Parathyroid adenoma (tissue), 2 donors: ENCODE measurements around the gene DAAM2.

Experiments
- H2AFZ ChIP-seq: fragments of 300-600 bp; sonication (generic); one replicate; pipeline ENCODE4 v1.7.0; 2017; ENCODE audit warnings: antibody characterized with exemption, mild to moderate bottlenecking
- H3K27ac ChIP-seq: fragments of 300-600 bp; sonication (generic); one replicate; pipeline ENCODE4 v1.7.0; 2017
- H3K27me3 ChIP-seq: fragments of 300-600 bp; sonication (generic); one replicate; pipeline ENCODE4 v1.7.0; 2017; ENCODE audit warnings: low read length; ENCODE audit not compliant: control insufficient read depth, insufficient read depth
- H3K36me3 ChIP-seq: fragments of 300-600 bp; sonication (generic); one replicate; pipeline ENCODE4 v1.7.0; 2017; ENCODE audit warnings: low read length; ENCODE audit not compliant: control insufficient read depth, insufficient read depth
- H3K4me1 ChIP-seq: fragments of 300-600 bp; sonication (generic); one replicate; pipeline ENCODE4 v1.7.0; 2017; ENCODE audit warnings: control low read depth
- H3K4me2 ChIP-seq: fragments of 300-600 bp; sonication (generic); one replicate; pipeline ENCODE4 v1.7.0; 2017; ENCODE audit warnings: low read length
- H3K4me3 ChIP-seq: fragments of 300-600 bp; sonication (generic); one replicate; pipeline ENCODE4 v1.7.0; 2017; ENCODE audit warnings: low read depth, low read length
- H3K79me2 ChIP-seq: fragments of 300-600 bp; sonication (generic); one replicate; pipeline ENCODE4 v1.7.0; 2017; ENCODE audit warnings: control low read depth
- H3K9ac ChIP-seq: fragments of 300-600 bp; sonication (generic); one replicate; pipeline ENCODE4 v1.7.0; 2017; ENCODE audit warnings: mild to moderate bottlenecking
- H3K9me3 ChIP-seq: fragments of 300-600 bp; sonication (generic); one replicate; pipeline ENCODE4 v1.7.0; 2017; ENCODE audit warnings: low read length; ENCODE audit not compliant: control insufficient read depth
- TF ChIP-seq, protein P1 (sequence below): fragments of 300-600 bp; sonication (generic); IDR thresholded peaks from one replicate; pipeline ENCODE4 v1.7.0; 2017; ENCODE audit warnings: antibody characterized with exemption, mild to moderate bottlenecking
- donor health status: primary hyperparathyroidism.

Gene DAAM2

DNA sequence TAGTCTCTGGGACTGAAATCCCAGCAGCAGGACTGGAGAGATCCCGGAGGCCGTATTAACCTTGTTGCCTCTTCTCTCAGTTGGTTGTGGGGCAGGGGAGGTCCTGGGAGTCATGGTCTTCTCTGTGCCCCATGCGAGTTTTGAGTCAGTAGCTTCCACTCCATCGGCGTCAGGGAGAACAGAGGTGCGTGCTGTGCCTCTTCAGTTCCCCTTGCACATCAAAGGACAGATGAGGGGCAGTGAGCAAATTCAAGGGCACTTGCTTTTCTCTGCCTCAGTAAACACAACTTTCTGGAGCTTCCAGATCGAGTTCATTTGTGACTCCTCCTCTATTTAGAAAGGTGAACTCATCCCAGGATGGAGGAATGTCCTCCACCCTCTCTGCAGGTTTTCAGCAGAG is 93.5 kb downstream of the DAAM2 start:
- no peak overlapping the region for H3K4me3 ChIP-seq
- no peak overlapping the region for H2AFZ ChIP-seq
- H3K27me3 ChIP-seq, result no peaks in the 10 kb centered on the region
- H3K4me1 ChIP-seq, result no peaks in the 10 kb centered on the region
- no peaks in the 10 kb centered on the region for H3K79me2 ChIP-seq
- no peak overlapping the region for H3K9ac ChIP-seq
- no peak overlapping the region for H3K27ac ChIP-seq
- H3K36me3 ChIP-seq, result no peaks in the 10 kb centered on the region
- H3K4me2 ChIP-seq, result no peak overlapping the region
- no peaks in the 10 kb centered on the region for H3K9me3 ChIP-seq
- TF ChIP-seq, protein P1, sequence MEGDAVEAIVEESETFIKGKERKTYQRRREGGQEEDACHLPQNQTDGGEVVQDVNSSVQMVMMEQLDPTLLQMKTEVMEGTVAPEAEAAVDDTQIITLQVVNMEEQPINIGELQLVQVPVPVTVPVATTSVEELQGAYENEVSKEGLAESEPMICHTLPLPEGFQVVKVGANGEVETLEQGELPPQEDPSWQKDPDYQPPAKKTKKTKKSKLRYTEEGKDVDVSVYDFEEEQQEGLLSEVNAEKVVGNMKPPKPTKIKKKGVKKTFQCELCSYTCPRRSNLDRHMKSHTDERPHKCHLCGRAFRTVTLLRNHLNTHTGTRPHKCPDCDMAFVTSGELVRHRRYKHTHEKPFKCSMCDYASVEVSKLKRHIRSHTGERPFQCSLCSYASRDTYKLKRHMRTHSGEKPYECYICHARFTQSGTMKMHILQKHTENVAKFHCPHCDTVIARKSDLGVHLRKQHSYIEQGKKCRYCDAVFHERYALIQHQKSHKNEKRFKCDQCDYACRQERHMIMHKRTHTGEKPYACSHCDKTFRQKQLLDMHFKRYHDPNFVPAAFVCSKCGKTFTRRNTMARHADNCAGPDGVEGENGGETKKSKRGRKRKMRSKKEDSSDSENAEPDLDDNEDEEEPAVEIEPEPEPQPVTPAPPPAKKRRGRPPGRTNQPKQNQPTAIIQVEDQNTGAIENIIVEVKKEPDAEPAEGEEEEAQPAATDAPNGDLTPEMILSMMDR, result no peak

DNA sequence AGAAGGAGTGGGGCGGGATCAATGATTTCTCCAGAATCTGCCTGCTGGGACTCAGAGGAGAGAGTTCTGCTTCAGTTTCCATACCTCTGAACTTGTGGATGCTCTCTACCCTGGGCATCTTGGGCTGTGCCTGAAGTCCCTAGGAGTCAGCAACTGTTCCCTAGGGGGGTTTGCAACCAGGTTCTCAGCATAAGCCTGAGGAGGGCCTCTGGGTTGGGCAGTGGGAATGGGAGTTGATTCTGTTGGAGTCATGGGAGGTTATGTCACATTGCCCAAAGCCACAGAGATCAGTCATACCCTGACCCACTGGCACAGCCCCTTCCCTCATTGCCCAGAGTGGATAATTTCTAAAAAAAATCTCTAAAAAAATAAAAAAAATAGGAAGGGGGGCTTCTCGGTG is 94.7 kb downstream of the DAAM2 start:
- H3K4me2 ChIP-seq, result no peak overlapping the region
- H3K27me3 ChIP-seq, result no peaks in the 10 kb centered on the region
- no peak overlapping the region for H2AFZ ChIP-seq
- TF ChIP-seq, protein P1, result no peak
- H3K9ac ChIP-seq, result no peak overlapping the region
- no peaks in the 10 kb centered on the region for H3K4me1 ChIP-seq
- H3K79me2 ChIP-seq, result no peaks in the 10 kb centered on the region
- H3K36me3 ChIP-seq, result no peaks in the 10 kb centered on the region
- no peak overlapping the region for H3K4me3 ChIP-seq
- no peak overlapping the region for H3K27ac ChIP-seq
- H3K9me3 ChIP-seq, result no peaks in the 10 kb centered on the region

DNA sequence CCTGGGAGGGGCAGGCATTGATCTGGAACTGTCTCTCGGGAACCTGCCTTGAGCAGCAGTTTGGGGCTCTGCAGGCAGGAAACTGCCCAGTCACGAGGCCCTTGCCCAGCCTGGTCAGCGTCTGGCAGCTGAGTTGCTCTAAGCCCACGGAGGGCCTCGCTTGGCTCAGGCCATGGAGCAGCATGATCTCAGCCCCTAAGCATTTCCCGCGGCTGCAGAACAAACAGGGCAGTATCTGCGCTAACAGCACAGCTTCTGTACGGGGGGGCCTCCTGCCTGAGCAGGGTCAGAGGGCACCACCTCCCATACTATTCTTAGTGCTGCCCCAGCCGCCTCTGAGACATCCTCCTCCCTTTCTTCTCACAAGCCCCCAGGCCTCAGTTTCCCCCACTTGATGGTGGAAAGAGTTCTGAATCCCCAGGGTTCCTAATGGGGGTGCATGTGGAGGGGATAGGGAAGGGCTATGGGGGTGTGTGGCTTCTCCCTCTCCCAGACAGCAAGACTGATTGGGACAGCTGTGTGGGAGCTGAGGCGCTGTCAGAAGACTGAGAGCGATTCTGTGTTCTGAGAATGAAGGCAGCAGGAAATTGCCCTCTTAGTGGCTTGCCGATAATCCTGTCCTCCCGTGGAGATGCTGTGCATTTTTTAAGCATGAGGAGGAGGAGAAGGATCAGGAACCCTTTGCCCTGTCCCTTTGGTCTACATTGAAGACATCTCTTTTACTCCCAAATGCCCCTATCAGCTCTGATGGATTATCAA is 95.7 kb downstream of the DAAM2 start:
- Histone ChIP-seq H3K4me2 (no peak overlapping the region), H3K79me2 (no peaks in the 10 kb centered on the region), H3K27me3 (no peaks in the 10 kb centered on the region), H2AFZ (no peak overlapping the region), H3K36me3 (no peaks in the 10 kb centered on the region), H3K4me3 (no peak overlapping the region), H3K27ac (no peak overlapping the region), H3K4me1 (no peaks in the 10 kb centered on the region), H3K9me3 (no peaks in the 10 kb centered on the region), H3K9ac (no peak overlapping the region)
- TF ChIP-seq, protein P1, result no peak

DNA sequence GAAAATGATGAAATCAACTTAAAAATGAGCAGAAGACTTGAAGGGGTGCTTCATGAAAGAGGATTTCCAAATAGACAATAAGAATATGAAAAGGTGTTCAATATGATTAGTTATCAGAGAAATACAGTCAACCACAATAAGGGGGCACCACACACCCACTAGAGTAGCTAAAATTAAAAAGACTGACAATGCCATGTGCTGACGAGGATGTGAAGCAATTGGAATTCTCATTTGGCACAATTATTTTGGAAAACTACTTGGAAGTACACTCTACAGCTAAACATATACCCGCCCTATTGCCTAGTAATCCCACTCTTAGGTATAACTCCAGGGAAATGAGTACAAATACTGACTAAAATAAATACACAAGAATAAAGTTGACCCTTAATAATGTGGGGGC is 97.1 kb downstream of the DAAM2 start:
- Histone ChIP-seq H3K9me3 (no peaks in the 10 kb centered on the region), H2AFZ (no peak overlapping the region), H3K4me3 (no peak overlapping the region), H3K79me2 (no peaks in the 10 kb centered on the region), H3K4me2 (no peak overlapping the region), H3K27me3 (no peaks in the 10 kb centered on the region), H3K4me1 (no peaks in the 10 kb centered on the region), H3K9ac (no peak overlapping the region), H3K36me3 (no peaks in the 10 kb centered on the region), H3K27ac (no peak overlapping the region)
- TF ChIP-seq, protein P1, result no peak

DNA sequence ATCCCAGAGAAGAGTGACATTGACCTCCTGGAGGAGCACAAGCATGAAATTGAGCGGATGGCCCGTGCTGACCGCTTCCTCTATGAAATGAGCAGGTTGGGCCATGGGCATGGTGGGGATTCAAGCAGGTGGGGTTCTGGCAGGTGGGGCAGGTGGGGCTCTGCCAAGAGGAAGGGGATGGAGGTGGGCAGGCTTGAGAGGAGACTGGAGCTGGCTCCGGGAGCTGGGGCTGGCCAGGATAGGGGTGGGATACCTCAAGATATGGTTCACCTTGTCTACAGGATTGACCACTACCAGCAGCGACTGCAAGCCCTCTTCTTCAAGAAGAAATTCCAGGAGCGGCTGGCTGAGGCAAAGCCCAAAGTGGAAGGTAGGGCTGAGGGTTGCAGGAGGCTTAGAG is 99.2 kb downstream of the DAAM2 start:
- H3K27ac ChIP-seq, result no peak overlapping the region
- H3K4me1 ChIP-seq, result no peaks in the 10 kb centered on the region
- no peaks in the 10 kb centered on the region for H3K9me3 ChIP-seq
- no peak overlapping the region for H3K9ac ChIP-seq
- no peaks in the 10 kb centered on the region for H3K79me2 ChIP-seq
- H3K4me2 ChIP-seq, result no peak overlapping the region
- no peaks in the 10 kb centered on the region for H3K36me3 ChIP-seq
- H2AFZ ChIP-seq, result no peak overlapping the region
- H3K27me3 ChIP-seq, result no peaks in the 10 kb centered on the region
- TF ChIP-seq, protein P1, result no peak
- no peak overlapping the region for H3K4me3 ChIP-seq
